Measurements from ENCODE around the gene UBXN1. TPM values are rescaled to one million over a fixed set of nuclear protein-coding genes. Genes with fewer than 3 reads are reported as not detected.
"Not testable (repeated sequence)": the region's sequence is repeated elsewhere in the genome, so short reads cannot be mapped to it uniquely, and the experiment has no call there.

Gene UBXN1
- total and polyA plus RNA-seq, 10 of the 15 experiments (the other 5 are each of a cell fraction or from before 2014, with no cell fraction given), result 7.0 to 173 (median 106) TPM

DNA sequence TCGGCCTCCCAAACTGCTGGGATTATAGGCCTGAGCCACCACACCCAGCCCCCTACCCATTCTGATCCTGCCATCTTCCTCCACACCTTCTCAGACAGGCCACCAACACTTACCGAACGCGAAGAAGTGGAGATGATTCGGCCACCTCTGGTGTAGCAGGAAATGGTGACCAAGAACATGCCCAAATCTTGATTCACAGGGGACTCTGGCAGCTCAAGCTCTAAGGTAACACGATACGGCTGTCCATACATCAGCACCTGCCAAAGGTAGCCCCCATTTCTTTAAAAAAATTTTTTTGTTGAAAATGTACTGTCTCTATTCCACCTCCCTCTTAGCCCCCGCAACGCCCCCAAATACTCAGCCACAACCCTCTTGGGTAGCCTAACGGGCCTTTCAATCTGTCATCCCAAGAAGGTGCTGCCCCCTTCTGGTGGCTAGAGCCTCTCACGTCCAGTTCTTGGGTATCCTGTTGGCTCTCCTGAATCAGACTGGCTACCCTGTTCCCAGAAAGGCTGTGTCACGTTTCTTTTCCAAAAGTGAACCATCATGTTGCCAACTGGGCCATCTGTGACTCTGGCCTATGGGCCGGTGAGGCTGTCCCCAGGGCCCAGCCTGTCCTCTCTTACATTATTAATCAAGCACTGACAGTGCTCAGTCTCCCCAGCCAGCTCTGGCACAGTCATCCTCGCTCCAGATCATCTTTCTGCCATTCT is 15.7 kb upstream of the UBXN1 start (continued):
- TF ChIP-seq EGR1 (IDR thresholded peaks at IDR 0.05; ENCODE audit: borderline replicate concordance in 1 of 2, low read depth in 2 of 2, low read length in 2 of 2) (0 out of 3 replicates have a peak, but pooled peaks of 1 of the 2 experiments have one; percentile 40), RB1 (IDR thresholded peaks at IDR 0.05; ENCODE audit: borderline replicate concordance) (0 out of 2 replicates have a peak, but pooled peaks have one; percentile 23)
- TF ChIP-seq, protein P1, sequence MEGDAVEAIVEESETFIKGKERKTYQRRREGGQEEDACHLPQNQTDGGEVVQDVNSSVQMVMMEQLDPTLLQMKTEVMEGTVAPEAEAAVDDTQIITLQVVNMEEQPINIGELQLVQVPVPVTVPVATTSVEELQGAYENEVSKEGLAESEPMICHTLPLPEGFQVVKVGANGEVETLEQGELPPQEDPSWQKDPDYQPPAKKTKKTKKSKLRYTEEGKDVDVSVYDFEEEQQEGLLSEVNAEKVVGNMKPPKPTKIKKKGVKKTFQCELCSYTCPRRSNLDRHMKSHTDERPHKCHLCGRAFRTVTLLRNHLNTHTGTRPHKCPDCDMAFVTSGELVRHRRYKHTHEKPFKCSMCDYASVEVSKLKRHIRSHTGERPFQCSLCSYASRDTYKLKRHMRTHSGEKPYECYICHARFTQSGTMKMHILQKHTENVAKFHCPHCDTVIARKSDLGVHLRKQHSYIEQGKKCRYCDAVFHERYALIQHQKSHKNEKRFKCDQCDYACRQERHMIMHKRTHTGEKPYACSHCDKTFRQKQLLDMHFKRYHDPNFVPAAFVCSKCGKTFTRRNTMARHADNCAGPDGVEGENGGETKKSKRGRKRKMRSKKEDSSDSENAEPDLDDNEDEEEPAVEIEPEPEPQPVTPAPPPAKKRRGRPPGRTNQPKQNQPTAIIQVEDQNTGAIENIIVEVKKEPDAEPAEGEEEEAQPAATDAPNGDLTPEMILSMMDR (IDR thresholded peaks at IDR 0.05 in 2 of 3, conservative IDR thresholded peaks at IDR 0.05 in 1 of 3; ENCODE audit: control insufficient read depth in 2 of 3, extremely low read depth in 1 of 3, insufficient read depth in 1 of 3, low read depth in 3 of 3, low read length in 3 of 3), result peak; percentile 79 to 86 (median 82)

DNA sequence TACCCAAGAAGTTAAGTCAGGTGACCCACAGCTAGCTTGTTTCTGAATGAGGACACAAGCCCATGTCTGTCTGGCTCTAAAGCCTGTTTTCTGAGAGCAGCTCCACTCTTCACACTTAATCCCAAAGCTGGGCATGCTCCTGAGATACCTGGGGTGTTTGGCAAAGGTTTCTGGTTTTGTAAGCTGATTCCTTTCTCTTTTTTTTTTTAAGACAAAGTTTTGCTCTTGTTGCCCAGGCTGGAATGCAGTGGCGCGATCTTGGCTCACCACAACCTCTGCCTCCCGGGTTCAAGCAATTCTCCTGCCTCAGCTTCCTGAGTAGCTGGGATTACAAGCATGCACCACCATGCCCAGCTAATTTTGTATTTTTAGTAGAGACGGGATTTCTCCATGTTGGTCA is 14.8 kb upstream of the UBXN1 start:
- in situ Hi-C loops (cut with MboI), result loop anchor here (5.0 to 10.0 kb wide), 2 partner anchors 269 to 296 kb away; no protein-coding TSS in a partner anchor
- POLR2A ChIA-PET, result interaction anchor here (0.7 kb wide), 1 partner anchor 76 kb away, joined by 5 read pairs; no protein-coding TSS in a partner anchor

More for the DNA sequence above, 14.8 kb upstream of the UBXN1 start:
- H3K4me1 ChIP-seq (ENCODE audit: control insufficient read depth, insufficient read depth, low read length); H3K27me3 ChIP-seq (replicated peaks in 1 of 2; ENCODE audit: control insufficient read depth in 2 of 2, insufficient read depth in 2 of 2, low read length in 1 of 2); BruUV-seq (replicated peaks); H3K36me3 ChIP-seq (ENCODE audit: control insufficient read depth in 2 of 2, insufficient read depth in 2 of 2, low read length in 1 of 2); H4K20me1 ChIP-seq (ENCODE audit: control insufficient read depth, insufficient read depth); FAIRE-seq; H3K9ac ChIP-seq (ENCODE audit: control insufficient read depth, insufficient read depth, low read length); DNase-seq (ENCODE audit: low read depth, low spot score); H3K79me2 ChIP-seq (ENCODE audit: control insufficient read depth, insufficient read depth, low read length); H3K4me3 ChIP-seq; H3K4me2 ChIP-seq (ENCODE audit: control insufficient read depth, insufficient read depth); ATAC-seq; H3K27ac ChIP-seq (ENCODE audit: control insufficient read depth, insufficient read depth); H3K9me3 ChIP-seq (replicated peaks; ENCODE audit: control insufficient read depth, insufficient read depth, low read length); H2AFZ ChIP-seq (ENCODE audit: control insufficient read depth, low read depth, low read length): not testable (repeated sequence)
- intact Hi-C loops (cut with micrococcal nuclease; ENCODE audit: unreplicated experiment), result loop anchor here (1.0 to 2.0 kb wide), 2 partner anchors 269 to 299 kb away; no protein-coding TSS in a partner anchor
- CTCF ChIA-PET, result interaction anchor here (0.7 to 3.3 kb wide), 29 partner anchors 10 to 1112 kb away, joined by 3 to 48 read pairs (median 4); partner anchors contain the start of genes B3GAT3, BSCL2, C11orf98 and CSKMT
- 92% methylated on average over 1 of the region's 4 CpGs for WGBS (ENCODE audit: insufficient coverage, insufficient replicate concordance, low lambda C conversion rate, missing lambda C conversion rate)
- SMC1A ChIA-PET (ENCODE audit: uncharacterized antibody, unreplicated experiment), result interaction anchor here (0.6 to 3.2 kb wide), 14 partner anchors 11 to 298 kb away, joined by 3 to 17 read pairs (median 4); partner anchors contain the start of genes GANAB, MTA2, TUT1 and UQCC3
- RAD21 ChIA-PET (ENCODE audit: unreplicated experiment), result interaction anchor here (0.6 to 3.2 kb wide), 9 partner anchors 17 to 299 kb away, joined by 3 to 18 read pairs (median 5); partner anchors contain the start of genes C11orf98, CSKMT, LBHD1 and TUT1
